ENCODE results near the gene HDAC8.

Gene HDAC8

DNA sequence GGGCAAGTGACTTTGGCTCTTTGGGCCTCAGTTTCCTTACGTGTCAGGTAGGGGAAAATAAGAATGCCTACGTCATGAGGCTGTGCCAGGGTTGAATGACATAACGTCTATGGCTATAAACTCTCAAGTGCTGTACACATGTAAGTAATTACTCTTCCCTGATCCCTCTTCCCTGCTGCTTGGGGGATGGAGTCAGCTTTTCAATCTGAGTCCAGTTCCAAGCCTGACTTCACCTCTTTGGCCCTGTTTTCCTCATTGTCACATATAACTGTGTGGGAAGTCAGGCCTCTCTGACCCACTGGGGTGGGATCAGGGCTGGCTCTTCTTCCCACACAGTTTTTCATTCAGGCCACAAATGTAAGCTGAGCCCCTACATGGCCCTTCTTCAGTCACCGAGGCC lies 255.5 kb downstream of the HDAC8 start:
- DNase-seq (ENCODE audit: low read depth in 2 of 2): no peak

DNA sequence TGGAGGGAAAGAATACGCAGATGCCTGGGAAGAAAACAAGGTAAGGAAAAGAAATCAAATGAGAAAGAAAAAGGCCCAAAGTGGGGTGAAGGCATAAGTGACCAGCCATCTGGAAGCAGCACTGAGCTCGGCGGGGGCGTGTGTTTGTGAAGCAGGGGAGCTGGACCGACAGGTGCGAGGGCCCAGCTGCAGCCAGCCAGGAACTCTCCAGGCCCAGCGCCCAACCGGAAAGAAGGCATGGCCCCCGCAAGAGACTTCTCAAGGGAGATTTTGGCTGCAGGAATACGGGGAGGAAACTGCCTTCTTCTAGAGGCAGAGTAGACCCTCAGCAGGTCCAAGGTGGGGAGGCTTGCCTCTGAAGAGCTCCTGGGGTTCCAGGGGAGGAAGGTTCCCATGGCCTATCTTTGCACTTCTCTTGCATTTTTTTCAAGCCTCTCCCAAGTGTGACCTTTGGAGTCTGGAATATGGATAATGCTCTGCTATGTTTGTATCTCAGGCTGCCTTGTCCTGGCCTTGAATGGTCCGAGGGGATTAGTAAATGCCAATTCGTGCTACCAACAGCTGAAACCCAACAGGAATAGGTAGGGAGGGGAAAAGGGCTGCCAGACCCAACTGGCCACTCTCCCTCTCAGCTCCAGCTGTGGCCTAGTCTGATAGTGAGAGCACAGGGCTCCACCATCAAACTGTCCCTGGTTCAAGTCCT lies 256.1 kb downstream of the HDAC8 start:
- no peak for DNase-seq (ENCODE audit: low read depth in 2 of 2)

DNA sequence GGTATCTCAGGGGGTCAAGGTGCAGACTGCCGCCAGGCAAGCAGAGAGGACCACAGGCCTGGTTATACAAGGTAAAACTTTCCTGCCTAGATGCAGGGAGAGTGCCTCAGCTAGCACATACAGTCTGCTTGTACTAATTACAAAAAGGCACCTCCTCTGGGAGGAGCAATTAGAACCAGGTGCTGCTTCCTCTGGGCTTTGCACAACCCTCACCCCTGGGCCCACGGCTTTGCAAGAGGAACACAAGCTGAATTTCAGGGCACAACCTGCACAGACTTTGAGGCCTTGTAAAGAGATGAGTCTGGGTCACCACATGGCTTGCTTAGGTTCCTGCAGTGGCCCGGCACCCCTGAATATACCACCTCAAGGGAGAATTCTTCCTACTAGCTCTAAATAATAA lies 257.8 kb downstream of the HDAC8 start:
- no peak for DNase-seq (ENCODE audit: low read depth in 2 of 2)

DNA sequence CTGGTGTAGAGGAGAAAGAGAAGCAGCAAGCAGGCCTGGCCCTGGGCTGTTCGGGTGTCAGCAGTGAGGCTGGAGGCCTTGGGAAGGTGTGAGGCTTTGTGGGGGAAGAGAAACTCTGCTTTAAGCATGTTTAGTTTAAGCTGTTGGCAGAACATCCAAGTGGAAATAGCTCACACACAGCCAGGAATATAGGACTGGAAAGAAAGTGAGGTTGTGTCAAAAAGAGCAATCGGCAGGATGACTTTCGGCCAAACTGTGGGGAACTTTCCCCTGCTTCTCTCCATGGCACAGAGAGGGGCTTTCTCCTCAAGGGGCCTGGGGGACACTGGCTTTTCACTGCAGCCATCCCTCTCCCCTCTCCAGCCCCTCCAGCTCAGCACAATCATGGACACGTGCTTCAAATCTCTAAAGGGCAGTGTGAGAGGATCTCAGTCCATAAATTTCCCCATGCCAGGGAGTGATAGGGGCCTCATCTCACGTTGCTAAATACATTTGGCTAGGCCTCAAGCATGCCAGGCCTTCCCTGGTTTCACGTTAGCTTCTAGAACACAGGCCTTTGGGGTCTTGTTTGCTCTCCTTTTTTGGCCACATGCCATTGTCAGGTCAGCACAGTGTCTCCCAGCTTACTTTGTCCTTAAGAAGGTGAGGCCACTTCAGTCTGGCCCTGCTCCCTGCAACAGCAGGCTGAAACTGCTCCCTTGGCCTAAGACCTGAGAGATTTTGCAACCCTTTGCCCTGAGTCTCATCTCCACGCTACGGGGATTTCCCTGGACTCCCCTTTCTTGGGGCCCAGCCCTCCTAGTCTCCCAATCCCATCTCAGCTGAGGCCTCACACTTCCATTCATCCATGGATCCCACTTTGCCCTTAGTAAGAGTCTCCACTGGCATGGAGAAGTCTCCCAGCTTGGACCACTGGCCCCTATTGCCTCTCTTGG lies 258.7 kb downstream of the HDAC8 start:
- no peak for DNase-seq (ENCODE audit: low read depth in 2 of 2)

DNA sequence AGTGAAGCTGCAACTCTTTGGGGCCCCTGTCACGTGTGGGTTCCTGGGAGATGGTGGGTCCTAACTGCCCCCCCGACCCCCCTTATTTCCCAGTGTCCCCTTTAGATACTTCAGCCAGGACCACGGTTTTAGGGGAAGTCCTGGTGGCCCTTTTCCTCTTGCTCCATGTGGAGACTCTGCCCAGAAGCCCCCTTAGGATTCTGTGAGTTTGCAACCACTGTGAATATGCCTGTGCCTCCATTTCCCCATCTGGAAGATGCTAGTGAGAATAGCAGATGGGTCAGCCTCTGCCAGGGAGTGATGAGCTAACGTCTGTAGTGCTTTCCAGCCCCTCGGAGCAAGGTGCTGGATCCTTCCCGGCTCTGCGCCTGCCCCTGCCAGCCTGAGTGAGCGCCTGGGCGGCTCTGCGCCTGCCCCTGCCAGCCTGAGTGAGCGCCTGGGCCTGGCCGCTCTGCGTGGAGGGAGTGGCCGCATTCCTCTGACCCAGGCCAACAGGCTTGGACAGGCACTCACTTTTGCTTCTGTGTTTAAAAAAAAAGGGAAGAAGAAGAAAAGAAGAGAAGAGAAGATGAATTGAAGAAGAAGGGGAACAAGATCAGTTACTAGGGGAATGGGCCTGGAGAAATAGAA lies 260.2 kb downstream of the HDAC8 start:
- DNase-seq (ENCODE audit: low read depth in 2 of 2): no peak

DNA sequence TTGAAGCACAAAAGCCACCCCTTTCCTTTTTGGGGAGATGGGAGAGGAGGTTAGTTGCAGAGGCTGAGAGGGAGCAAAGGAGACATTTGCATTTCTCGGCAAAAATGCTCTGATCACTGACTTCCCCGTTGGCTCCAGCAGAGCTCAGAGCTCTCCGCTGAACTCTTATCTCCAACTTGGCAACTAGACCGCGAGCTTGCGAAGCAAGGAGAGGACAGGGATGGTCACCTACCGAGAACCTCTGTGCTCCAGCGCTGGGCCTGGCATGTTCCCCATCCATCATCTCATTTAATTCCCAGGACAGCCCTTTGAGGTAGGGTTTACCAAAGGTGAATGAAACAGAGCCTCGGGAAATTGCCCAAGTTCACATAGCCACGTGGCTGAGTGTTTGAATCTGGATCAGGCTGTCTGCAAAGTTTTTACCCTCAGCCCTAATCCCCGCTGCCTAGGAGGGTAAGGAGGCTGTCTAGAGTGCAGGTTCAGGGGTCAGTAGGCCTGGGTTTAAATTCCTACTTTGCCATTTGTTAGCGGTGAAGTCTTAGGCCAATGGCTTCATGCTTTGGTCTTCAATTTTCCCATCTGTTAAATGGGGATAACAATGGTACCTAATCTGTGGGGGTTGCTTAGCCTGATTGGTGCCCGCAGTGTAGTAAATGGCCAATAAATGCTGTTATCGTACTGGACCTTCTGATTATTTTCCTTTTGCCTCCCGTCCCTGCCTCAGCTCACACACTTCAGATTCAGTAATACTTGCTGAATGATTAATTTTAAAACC lies 263.2 kb downstream of the HDAC8 start:
- no peak for DNase-seq (ENCODE audit: low read depth in 2 of 2)

DNA sequence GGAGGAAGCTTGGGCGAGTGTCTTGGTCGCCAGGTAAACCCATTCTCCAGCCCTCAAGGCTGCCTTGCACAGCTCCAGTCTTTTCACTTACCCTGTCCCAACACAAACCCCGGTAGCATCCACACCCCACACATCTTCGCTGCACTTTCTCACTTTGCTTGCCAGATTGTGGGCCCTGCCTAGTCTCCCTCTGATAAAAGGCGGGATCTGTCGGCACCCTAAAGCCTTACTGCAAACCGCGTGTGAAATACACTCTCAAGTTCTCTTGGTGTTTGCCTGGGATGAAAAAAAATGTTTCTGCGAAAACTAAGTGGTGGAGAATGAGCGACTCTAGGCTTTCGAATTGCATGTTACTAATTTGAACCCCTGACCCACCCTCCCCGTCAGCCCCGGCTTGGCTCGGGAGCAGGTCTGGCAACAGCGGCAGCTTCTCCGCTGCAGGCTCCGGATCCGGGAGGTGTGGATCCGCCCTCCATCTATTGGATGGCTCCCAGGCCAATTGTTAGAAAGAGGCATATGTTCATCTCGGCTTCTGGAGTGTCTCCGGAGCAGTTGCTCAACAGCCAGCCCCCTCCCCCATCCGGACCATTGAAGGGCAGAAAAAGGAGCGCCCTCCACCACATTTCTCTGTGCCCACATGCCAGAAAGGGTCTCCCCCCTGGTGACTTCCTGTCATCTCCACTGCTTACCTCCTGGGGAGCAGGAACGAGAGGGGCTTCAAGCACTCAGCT lies 263.9 kb downstream of the HDAC8 start:
- DNase-seq (ENCODE audit: low read depth in 2 of 2): no peak

DNA sequence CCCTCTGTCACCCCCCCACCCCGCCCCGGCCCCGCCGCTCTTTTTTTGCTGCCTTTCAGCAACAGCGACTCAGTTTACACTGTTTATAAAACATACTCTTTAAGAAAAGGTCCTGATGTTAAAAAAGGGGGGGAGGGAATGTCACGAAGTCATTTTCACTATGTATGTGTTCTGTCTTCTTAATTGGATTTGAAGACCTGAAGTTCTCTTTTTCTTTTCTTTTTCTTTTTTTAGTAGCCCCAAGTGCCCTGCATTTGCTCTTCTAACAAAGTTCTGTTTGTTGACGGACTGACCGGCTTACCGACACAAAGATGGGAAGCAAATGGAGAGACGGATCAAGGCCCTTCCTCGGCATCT lies 264.5 kb downstream of the HDAC8 start:
- no peak for DNase-seq (ENCODE audit: low read depth in 2 of 2)

DNA sequence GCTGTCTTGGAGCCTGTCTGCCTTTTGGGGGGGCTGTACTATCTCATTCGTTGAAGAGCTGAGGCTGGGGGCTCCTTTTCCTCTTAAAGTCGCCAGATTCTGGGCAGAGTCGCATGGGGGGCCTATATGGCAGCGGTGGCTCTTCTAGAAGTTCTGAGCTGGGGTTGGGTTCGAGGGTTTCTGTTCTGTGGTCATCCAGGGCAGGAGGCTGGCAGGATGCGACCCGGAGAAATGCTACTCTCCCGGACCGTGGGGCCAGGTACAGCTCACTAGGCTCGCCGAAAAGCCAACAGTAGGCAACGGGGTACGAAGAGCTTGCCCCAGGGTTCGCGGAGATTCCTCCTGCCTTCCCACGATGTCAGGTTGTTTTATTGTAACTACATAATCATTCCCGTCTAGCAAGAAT lies 265.0 kb downstream of the HDAC8 start:
- DNase-seq (ENCODE audit: low read depth in 2 of 2): no peak

DNA sequence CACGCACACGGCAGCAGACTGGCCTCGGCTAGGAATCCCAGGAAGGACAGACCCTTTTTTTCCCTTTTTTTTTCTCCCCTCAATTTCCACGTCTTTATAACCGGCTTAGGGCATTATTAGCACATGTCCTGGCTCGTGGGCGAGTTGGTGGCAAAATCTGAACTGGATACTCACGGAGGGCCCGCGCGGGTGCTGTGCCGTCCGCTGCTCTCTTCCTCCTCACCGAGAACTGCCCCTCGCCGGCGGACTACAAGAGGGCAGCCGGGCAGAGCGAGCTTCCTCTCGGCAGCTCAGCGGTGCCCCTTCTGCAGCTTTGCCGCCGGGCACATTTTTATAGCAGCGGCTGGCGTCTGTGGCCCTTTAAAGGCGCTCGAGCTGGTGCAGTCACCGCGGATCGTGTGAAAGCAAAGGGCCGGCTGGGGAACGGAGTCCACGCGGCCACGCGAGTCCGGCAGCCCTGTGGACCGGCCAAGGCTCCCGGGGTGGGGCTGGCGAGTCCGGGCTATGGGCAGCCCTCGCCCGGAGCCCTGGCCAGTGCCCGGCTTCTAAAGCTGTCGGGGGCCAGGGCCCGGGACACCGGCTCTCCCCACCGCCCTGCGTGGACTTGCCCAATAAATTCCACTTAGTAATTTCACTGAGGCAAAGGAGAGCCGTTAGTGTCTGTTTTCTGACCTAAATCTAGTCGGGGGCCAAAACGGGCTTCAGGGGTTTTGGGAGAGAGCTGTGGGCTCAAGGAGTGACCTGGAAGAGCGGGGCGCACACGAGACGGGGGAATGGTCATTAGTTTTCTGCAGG lies 265.6 kb downstream of the HDAC8 start:
- peak in 1 of 2 donors; percentile 2 for DNase-seq (ENCODE audit: low read depth in 2 of 2)

DNA sequence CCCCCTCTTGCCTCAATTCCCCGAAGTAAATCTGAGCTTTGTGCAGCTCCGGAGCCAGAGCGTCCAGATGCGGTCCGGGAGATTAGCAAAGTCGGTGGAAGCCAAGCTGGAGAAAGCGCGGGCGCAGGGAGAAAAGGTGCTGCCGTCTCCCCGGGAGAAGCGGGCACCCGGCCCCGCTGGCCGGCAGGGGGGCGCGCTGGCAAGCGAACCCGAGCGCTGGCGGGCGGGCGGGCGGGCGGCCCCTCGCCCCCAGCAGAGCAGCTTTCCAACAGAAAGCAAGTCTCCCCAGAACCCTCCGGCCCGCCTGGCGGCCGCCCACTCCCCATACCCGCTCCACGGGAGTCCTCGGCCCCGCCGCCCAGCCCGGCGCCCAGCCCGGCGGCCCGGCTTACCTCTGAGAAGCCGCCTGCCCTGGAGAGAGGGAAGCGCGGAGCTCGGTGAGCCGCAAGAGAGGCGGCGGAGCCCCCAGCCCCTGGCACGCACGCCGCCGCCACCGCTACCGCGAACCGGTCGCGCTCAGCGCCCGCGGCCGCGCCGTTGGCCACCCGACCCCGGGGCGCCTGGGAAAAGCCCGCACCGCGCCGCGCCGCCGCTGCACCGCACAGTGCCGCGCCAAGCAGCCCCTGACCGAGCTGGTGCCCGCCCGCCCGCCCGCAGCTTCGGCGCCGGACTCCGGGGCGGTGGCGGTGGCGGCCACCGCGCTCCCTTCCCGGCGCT lies 266.4 kb downstream of the HDAC8 start:
- DNase-seq (ENCODE audit: low read depth in 2 of 2): no peak

DNA sequence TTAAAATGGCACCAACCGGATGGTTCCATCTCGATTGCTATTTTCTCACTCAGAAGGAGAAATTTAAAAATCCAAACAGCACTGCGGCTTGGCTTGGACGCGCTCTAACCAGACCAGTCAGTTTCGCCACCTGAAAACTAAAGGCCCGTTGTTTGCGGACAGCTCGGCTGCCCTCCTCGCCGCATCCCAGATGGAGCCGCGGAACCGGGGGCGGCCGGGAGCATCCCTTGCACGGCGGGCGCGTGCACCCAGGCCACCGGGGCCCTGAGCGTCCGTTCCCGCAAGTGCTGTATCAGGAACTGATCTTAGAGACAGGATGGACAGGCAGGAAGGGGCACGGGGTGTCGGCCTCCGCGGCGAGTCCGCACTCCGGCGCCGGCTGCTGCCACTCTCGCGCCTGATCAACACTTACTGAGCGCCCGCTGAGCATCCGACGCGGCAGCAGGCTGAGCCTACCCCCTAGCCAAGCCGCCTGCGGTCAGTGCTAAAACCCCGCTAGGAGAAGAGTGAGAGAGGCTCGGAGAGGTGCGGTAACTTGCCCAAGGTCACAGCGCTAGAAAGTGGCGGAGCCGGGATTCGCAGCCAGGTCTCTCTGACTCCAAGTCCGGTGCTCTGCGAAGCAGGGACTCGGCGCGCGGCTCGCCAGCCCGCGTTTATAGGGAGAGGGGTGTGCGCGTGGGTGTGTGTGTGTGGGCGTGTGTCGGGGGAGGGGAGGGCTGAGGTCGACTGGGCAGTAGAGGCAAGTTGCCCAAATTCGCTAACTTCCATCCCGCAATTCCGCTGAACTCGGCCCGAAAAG lies 267.2 kb downstream of the HDAC8 start, which contains the start of gene CITED1:
TSS of gene CITED1 (minus strand) at position 629 of the 799 bp plus-strand sequence. CDS start 3,045 bp downstream, outside the sequence.
- no peak for DNase-seq (ENCODE audit: low read depth in 2 of 2)

DNA sequence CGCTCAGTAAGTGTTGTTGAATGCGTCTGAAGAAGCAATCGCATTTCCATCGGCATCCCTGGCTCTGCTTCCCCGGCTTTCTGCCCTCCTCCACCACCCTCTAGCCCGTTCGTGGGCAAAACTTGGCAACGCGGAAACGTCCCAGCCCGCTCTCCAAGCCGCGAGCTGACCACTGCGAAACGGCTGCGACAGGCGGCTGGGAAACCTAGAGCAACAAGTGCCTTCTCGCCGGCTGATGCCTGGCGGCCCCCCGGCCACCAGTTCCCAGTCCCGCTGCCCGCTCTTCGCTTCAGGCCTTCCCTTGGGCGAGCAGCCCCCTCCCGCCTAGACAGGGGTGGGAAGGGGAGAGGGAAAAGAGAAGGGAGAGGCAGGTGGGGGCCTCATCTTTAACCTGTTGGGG lies 267.8 kb downstream of the HDAC8 start:
- DNase-seq (ENCODE audit: low read depth in 2 of 2): no peak

DNA sequence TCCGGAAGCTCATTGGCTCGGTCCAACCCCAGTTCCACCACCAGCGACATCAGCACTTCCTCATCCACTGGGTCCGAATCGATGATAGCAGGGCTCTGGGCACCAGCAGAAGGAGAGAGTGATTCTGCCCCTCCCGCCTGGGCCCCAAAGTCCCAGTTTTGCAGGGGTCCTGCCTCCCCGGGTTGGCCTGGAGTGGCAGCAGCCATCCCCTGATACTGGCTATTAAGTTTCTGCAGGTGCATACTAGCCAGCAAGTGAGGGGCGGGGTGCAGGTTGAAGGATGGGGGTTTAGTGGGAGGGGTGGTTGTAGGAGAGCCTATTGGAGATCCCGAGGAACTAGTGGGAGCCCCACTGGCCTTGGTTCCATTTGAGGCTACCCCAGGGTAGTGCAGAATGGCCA lies 270.9 kb downstream of the HDAC8 start:
- no peak for DNase-seq (ENCODE audit: low read depth in 2 of 2)

DNA sequence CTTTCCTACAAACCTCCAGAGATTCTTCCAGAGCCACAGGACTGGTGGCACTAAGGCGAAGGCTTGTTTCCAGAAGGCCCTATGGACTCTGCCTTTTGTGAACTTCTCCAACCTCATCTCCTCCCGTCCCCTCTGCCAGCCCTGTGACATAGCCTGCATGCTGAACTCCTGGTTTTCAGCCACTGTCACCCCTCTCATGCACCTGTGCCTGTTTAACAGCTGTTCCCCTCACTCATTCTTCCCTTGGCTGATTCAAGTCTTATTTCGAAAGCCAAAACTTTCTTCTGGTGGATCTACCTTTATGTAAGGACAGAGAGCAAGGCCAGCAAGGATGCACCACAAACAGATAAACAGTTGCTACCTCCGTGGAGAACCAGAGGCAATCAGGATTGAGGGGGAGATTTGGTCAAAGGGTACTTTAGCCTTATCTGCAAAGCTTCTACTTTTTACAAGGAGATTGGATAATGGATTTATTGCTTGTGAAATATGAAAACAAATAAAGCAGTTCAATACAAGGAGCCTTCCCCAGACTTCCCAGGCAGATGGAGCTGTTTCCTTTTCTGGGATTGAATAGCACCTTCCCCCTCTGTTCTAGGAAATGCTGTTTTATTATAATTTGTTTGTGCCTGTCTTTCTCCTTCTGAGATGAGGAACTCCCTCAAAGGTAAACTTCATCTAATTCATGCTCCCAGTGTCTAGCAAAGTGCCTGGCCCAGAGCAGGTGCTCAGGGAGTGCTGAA lies 272.6 kb downstream of the HDAC8 start:
- no peak for DNase-seq (ENCODE audit: low read depth in 2 of 2)

DNA sequence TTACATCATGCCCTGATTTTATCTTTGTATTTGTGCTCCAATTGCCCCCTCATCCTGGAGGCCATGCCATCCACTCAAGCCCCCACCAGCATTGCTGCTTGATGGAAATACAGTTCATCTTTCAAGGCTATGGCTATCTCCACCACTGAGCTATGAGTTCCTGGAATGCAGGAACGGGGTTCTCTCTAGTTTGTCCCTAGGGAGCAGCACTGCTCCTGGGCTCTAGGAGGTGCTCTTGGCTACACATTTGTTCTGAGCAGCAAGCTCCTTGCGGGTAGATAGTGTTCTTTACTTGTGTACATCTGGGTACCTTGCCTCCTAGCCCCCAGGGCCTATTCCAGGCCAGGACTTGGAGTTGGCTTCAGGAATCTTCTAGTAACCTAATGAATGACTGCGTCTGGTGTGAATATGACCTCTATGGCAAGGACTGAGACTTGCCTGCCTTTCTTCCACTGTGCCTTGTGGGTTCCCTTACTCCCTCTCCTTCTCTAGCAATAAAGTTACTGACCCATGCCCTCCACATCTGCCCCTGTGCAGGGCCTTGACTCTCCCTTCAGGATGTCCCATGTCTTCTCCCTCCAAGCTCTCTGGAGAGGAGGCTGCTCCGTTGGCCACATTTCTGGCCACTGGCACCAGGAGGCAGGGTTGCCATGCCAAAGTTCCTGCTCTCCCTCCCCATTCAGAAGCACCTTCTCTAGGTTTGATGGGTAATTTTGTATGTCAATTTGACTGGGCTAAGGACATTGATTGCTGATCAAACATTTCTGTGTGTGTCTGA lies 274.5 kb downstream of the HDAC8 start:
- DNase-seq (ENCODE audit: low read depth in 2 of 2): no peak

DNA sequence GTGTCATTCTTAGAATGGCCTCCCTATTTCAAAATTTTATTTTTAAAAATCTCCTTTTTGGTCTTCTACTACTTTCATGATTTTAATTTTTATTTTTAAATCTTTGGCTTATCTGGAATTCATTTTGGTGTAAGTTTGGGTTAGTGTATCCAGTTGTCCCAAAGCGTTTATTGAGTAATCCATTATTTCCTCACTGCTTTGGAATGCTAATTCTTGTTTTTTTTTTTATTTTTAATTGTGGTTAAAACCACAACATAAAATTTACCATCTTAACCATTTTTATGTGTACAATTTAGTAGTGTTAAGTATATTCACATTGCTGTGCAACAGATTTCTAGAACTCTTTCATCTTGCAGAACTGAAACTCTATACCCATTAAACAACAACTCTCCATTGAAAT lies 275.7 kb downstream of the HDAC8 start:
- no peak for DNase-seq (ENCODE audit: low read depth in 2 of 2)

All from stimulated activated CD8-positive, alpha-beta memory T cell treated with anti-CD3 and anti-CD28 coated beads, Interleukin-2, amount 100 ng/mL, for 48 hours (primary cell).